HepG2 (cell line): Measurements from ENCODE around the gene RAMAC. TPM values are rescaled to one million over a fixed set of nuclear protein-coding genes. Genes with fewer than 3 reads are reported as not detected.
A peak's percentile ranks its signal among the peaks of the same experiment; 100 is the strongest.

Source experiments
- ATF5 ChIP-seq: sonication (generic); formaldehyde crosslinking; IDR thresholded peaks from 2 replicates; pipeline ENCODE4 v1.4.0; 2020; ENCODE audit warnings: mild to moderate bottlenecking, low read depth, missing genetic modification reagents
- HNRNPUL1 ChIP-seq: fragments of 200-400 bp; formaldehyde crosslinking; IDR thresholded peaks from 2 replicates; pipeline ENCODE4 v1.6.1; 2017; ENCODE audit warnings: low read depth, mild to moderate bottlenecking, low read length, moderate library complexity
- HOMEZ ChIP-seq: IDR thresholded peaks from 2 replicates; pipeline ENCODE4 v1.6.1; 2016; ENCODE audit warnings: low read depth
- JDP2 ChIP-seq: sonication (generic); formaldehyde crosslinking; IDR thresholded peaks from 2 replicates; pipeline ENCODE4 v1.8.1; 2022; ENCODE audit warnings: missing genetic modification reagents, borderline replicate concordance
- MEIS2 ChIP-seq: sonication (generic); formaldehyde crosslinking; IDR thresholded peaks from 2 replicates; pipeline ENCODE4 v1.9.0; 2021; ENCODE audit warnings: mild to moderate bottlenecking, missing genetic modification reagents
- PAXIP1 ChIP-seq: sonication (generic); formaldehyde crosslinking; conservative IDR thresholded peaks from 2 replicates; pipeline ENCODE4 v1.4.0; 2020; ENCODE audit warnings: mild to moderate bottlenecking, missing genetic modification reagents, moderate library complexity
- PHF20 ChIP-seq: sonication (generic); formaldehyde crosslinking; IDR thresholded peaks from 2 replicates; pipeline ENCODE4 v1.5.0; 2020; ENCODE audit warnings: mild to moderate bottlenecking, missing genetic modification reagents
- PRPF4 ChIP-seq: fragments of 200-400 bp; formaldehyde crosslinking; IDR thresholded peaks from 2 replicates; pipeline ENCODE4 v1.6.1; 2016; ENCODE audit warnings: low read length, low read depth; ENCODE audit not compliant: poor library complexity, severe bottlenecking
- THRA ChIP-seq: sonication (generic); formaldehyde crosslinking; IDR thresholded peaks from 2 replicates; pipeline ENCODE4 v1.4.0; 2020; ENCODE audit warnings: missing genetic modification reagents, borderline replicate concordance
- WIZ ChIP-seq: sonication (generic); formaldehyde crosslinking; IDR thresholded peaks from 2 replicates; pipeline ENCODE4 v1.5.1; 2020; ENCODE audit warnings: mild to moderate bottlenecking, missing genetic modification reagents
- ZBTB37 ChIP-seq: sonication (generic); formaldehyde crosslinking; IDR thresholded peaks from 2 replicates; pipeline ENCODE4 v1.4.0; 2020; ENCODE audit warnings: mild to moderate bottlenecking, missing genetic modification reagents
- ZNF234 ChIP-seq: sonication (generic); formaldehyde crosslinking; conservative IDR thresholded peaks from 2 replicates; pipeline ENCODE4 v1.5.1; 2020; ENCODE audit warnings: mild to moderate bottlenecking, missing genetic modification reagents
- ZNF24 ChIP-seq: fragments of 450-650 bp; IDR thresholded peaks from 2 replicates; pipeline ENCODE4 v1.6.1; 2017; ENCODE audit warnings: antibody characterized with exemption, mild to moderate bottlenecking
- ZNF317 ChIP-seq: sonication (generic); formaldehyde crosslinking; IDR thresholded peaks from 2 replicates; pipeline ENCODE4 v1.5.0; 2020; ENCODE audit warnings: mild to moderate bottlenecking, missing genetic modification reagents
- ZNF335 ChIP-seq: sonication (generic); formaldehyde crosslinking; IDR thresholded peaks from 2 replicates; pipeline ENCODE4 v1.4.0; 2020; ENCODE audit warnings: missing genetic modification reagents
- ZNF747 ChIP-seq: sonication (generic); formaldehyde crosslinking; IDR thresholded peaks from 2 replicates; pipeline ENCODE4 v1.8.1; 2023; ENCODE audit warnings: missing genetic modification reagents, mild to moderate bottlenecking, borderline replicate concordance
- ZNF770 ChIP-seq: sonication (generic); formaldehyde crosslinking; IDR thresholded peaks from 2 replicates; pipeline ENCODE4 v1.5.0; 2020; ENCODE audit warnings: mild to moderate bottlenecking, missing genetic modification reagents
- ZNF792 ChIP-seq: IDR thresholded peaks from 2 replicates; pipeline ENCODE4 v1.6.1; 2016
- polyA plus RNA-seq, 8 experiments: library from polyadenylated mRNA; depleted of rRNA in 3 of 8; stranded (reverse) in 7 of 8; unstranded in 1 of 8; fragments of >200 nt; fragmentation: Illumina TruSeq in 4 of 8; extraction: Trizol in 4 of 8; gene quantifications; 2 replicates each; pipeline versions ENCODE4 v1.2.1 to v1.2.3, GENCODE V29; 2011 to 2016; ENCODE audit warnings: low read depth in 4 of 8, missing spikeins in 1 of 8, mixed read lengths in 1 of 8; ENCODE audit not compliant: insufficient read depth in 1 of 8
- total RNA-seq, 5 experiments: library from RNA; depleted of rRNA; stranded (reverse); fragments of >200 nt; fragmentation: Illumina TruSeq; extraction: Trizol; gene quantifications; 2 replicates each; pipeline ENCODE4 v1.2.3, GENCODE V29; 2016; ENCODE audit warnings: low read depth in 1 of 5

The RAMAC gene
- total and polyA plus RNA-seq, 2 of the 13 experiments (the other 11 are each of a cell fraction or from before 2014, with no cell fraction given), result 22.2 to 45.9 TPM

GRCh38 chr15:82985688-82986441, at the start of gene RAMAC (continued):
- TF ChIP-seq HOMEZ (CRISPR knock-in tag), result 0 out of 2 replicates have a peak, but pooled peaks have one; percentile 66
- TF ChIP-seq PHF20 (CRISPR knock-in tag), result peak; percentile 94
- TF ChIP-seq ZNF24, result no peak
- TF ChIP-seq ZNF770, result no peak
- TF ChIP-seq PAXIP1 (CRISPR knock-in tag), result peak; percentile 20; the same call in 1 of the 2 replicates
- TF ChIP-seq THRA (CRISPR knock-in tag), result peak; percentile 63; the same call in 1 of the 2 replicates
- no peak for TF ChIP-seq JDP2 (CRISPR knock-in tag)
- TF ChIP-seq PRPF4, result no peak
- TF ChIP-seq MEIS2 (CRISPR knock-in tag), result 0 out of 2 replicates have a peak, but pooled peaks have one; percentile 34
- TF ChIP-seq ZNF317, result peak; percentile 89
- no peak for TF ChIP-seq HNRNPUL1
- peak; percentile 92; the same call in 1 of the 2 replicates for TF ChIP-seq WIZ (CRISPR knock-in tag)
- TF ChIP-seq ZNF792 (CRISPR knock-in tag), result peak; percentile 81
- TF ChIP-seq ZNF234 (CRISPR knock-in tag), result no peak
- no peak for TF ChIP-seq ZBTB37
- peak; percentile 94 for TF ChIP-seq ATF5 (CRISPR knock-in tag)
- peak; percentile 64; the same call in 1 of the 2 replicates for TF ChIP-seq ZNF747
- peak; percentile 87; the same call in 1 of the 2 replicates for TF ChIP-seq ZNF335 (CRISPR knock-in tag)
